Stimulated activated CD4-positive, alpha-beta T cell treated with anti-CD3 and anti-CD28 coated beads, Interleukin-1b, Interleukin-23, amount 100 ng/mL, for 4 hours (primary cell): ENCODE measurements around the gene DIRAS3.
"Not testable (repeated sequence)": the region's sequence is repeated elsewhere in the genome, so short reads cannot be mapped to it uniquely, and the experiment has no call there.

ENCODE experiments used
- DNase-seq, 2 donors: peaks; one replicate each; pipeline ENCODE4 v3.0.0-alpha.2; 2020; ENCODE audit warnings: low read depth in 2 of 2

Gene DIRAS3, protein sequence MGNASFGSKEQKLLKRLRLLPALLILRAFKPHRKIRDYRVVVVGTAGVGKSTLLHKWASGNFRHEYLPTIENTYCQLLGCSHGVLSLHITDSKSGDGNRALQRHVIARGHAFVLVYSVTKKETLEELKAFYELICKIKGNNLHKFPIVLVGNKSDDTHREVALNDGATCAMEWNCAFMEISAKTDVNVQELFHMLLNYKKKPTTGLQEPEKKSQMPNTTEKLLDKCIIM

DNA sequence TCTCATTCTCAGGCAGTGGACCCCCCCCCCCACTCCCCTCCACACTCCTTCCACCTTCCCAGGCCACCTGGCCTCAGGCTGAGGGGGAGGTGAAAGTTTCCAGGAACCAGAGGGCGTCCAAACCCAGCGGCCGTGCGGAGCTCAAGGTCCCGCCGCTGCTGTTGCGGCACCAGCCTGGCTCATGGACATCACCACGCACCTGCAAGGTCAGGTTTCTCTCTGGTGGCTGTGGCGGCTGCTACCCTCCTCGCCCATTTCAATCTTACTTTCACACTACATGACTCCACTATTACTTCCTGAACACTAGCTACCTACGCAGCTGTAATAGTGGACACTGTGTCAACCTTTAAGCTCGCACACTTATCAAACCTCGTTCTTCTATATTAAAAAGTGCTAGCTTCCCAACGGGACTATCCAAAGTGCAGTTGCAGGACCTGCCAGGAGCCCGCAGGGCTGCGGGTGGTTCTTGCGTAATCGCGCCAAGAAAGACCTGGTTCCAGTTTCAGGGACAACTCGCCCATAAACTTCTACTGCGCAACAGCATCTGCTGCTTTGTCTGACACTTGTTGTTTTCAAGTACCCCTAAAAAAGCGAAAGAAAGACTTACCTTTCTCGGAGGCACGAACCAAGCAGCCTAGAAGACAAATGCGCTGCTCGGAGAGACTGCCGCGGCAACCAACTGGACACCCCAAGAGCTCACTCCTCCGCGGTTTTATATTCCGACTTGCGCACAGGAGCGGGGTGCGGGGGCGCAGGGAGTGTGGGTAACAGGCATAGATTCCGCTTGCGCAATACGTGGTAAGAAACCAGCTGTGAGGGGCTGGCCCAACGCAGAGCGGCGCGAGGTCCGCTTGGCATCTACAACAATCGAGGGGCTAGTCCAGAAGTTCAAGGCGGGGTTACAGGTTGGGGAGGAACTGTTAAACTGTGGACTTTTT, at the start of gene DIRAS3:
DIRAS3 (minus strand) TSS at position 687 of the 938 bp plus-strand sequence. CDS start 3,330 bp downstream, outside the sequence.
- no peak for DNase-seq

DNA sequence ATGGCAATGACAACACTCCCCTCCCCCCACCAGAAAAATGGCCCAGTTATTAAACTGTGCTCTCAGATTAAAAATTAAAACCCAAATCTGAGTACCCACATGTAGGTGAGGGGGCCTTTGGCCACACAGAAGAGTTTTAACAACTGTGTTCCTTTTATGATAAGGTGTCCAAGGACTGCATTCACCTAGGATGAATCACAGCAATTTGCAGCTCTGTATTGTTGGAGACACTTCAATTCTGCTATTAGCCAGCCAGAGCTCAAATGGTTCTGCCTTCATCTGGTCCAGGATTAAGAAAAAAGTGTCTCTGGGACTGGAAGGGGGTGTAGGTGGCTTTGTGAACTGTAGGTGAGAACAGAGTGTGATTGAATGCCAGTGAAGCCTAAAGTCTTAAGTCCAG, 43.3 kb upstream of the DIRAS3 start:
- no peak for DNase-seq

GRCh38 chr1:68087184-68087583, 36.8 kb upstream of the DIRAS3 start:
- no peak for DNase-seq

GRCh38 chr1:68085752-68086151, 35.3 kb upstream of the DIRAS3 start:
- no peak for DNase-seq

GRCh38 chr1:68083686-68084085, 33.3 kb upstream of the DIRAS3 start:
- DNase-seq: no peak

- no peak for DNase-seq
These were observed 31.4 kb upstream of the DIRAS3 start for GRCh38 chr1:68081775-68082283.

- no peak for DNase-seq
These were observed 28.2 kb upstream of the DIRAS3 start for GRCh38 chr1:68078647-68079046.

- DNase-seq: no peak
These were observed 24.0 kb upstream of the DIRAS3 start for GRCh38 chr1:68074472-68074871.

DNA sequence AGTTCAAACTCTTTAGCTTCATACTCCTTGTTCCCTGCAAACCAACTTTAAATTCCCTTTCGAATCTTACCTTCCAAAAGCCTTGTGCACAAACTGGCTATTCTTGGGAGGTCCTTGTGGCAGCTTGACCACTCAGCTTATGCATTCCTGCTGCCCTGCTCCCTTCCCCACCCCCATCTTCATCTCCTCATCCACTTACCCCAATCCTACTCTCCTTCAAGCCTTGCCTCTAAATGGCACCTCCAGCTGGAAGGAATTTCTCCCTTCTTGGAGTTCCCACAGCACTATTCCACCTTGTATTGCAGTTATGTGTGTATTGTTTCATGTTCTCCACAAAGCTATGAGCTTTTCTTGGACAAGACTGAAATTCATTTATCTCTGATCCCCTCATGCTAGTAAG, 15.3 kb upstream of the DIRAS3 start:
- no peak for DNase-seq

GRCh38 chr1:68058053-68058452, 7.6 kb upstream of the DIRAS3 start:
- not testable (repeated sequence) for DNase-seq

DNA sequence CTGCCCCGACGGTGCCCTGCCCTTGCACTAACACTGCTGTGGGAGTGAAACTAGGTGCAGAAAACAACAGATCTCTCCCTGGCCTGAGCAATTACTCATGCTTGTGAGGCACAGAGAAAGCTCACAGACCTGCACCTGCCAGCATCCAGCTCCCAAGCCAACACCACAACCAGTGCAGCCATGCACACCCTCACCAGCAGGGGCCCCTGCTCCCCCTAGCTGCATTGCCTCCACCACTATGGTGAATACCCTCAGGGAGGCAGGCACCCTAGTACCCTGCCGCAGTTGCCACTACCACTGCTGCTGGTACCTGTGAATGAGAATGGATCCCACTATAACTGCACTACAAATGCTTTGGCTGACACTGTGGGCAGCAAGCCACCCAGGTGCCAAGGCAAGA, 7.1 kb upstream of the DIRAS3 start:
- DNase-seq: no peak

GRCh38 chr1:68057050-68057449, 6.6 kb upstream of the DIRAS3 start:
- DNase-seq: no peak

GRCh38 chr1:68051475-68051874, 1.0 kb upstream of the DIRAS3 start:
- no peak for DNase-seq

DNA sequence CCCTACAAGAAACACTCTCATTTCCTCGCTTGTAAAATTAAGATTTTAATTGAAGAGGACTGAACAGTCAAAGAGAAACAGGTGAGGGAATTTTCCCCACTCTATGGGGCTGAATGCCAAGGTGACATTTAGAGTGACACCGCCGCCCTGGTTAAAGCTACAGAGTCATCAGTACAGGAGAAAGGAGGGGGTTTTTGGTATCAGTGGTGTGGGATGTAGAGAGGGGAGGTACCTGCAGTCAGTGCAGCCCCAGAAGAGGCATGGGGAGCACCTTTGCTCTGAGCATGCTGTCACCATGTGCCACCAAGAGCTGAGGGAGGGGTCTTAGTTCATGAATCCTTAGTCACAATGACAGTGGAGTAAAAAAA, 2.8 kb downstream of the DIRAS3 start:
- no peak for DNase-seq

DNA sequence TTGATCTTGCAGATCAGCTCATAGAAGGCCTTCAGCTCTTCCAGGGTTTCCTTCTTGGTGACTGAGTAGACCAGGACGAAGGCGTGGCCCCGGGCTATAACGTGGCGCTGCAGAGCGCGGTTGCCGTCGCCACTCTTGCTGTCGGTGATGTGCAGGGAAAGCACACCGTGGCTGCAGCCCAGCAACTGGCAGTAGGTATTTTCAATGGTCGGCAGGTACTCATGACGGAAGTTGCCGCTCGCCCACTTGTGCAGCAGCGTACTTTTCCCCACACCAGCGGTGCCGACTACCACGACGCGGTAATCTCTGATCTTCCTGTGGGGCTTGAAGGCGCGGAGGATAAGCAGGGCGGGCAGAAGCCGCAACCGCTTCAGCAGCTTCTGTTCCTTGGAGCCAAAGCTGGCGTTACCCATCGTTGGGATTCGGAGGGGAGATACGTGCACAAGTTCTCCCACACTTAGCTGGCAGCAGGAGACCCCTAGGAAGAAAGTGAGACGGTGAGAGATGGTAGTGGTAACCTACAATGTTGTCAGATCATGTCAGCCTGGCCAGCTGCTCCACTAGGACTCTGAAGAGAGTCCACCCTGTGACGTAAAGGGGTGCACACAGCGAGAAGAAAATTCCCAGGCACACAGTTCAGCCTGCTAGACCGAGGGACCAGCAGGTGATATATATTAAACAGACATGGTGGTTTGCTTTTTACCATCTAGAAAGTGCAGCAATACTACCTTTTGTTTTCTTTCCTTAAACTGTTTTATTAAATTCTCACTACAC, 3.4 kb downstream of the DIRAS3 start:
- no peak for DNase-seq

DNA sequence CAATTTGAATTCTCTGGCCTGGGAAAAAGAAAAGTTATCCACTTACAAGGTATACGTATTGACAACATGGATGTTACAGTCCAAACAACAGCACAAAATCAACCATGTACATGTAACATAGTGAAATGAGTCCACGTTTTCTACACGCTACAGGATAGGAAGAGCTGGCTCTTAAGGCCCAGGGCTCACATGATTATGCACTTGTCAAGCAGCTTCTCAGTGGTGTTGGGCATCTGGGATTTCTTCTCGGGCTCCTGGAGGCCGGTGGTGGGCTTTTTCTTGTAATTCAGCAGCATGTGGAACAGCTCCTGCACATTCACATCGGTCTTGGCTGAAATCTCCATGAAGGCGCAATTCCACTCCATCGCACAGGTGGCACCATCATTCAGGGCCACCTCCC, 4.0 kb downstream of the DIRAS3 start:
- no peak for DNase-seq

- no peak for DNase-seq
These were observed 4.8 kb downstream of the DIRAS3 start for GRCh38 chr1:68045511-68046180.

DNA sequence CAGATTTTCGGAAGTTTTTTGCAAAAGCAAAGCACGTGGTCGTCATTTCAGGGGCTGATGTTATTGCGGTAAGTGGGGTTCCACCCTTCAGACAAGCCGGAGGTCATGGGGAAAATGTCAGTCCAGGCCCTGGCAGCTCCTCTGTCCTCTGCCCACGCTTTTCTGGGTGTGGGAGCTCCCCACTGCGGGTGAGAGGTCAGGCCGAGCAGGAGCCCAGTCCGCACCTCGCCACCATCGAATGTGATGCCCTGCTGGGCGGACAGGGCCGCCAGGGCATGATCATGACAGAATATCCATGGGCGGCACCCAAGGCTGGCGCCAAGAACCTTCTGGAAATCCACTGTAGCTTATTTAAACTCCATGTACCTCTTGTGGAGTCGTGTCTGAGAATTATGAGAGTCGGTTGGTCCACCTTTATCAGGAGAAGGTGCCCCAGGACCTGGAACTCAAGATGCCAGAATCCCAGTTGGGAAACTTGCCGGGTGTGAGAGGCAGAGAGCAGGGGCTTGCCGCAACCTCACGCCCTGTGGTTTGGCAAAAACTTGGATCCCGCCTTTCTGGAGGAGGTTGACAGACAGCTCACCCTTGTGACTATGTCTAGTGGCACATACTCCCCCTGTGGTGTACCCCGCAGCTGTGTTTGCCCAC, 6.9 kb downstream of the DIRAS3 start:
- DNase-seq: no peak

DNA sequence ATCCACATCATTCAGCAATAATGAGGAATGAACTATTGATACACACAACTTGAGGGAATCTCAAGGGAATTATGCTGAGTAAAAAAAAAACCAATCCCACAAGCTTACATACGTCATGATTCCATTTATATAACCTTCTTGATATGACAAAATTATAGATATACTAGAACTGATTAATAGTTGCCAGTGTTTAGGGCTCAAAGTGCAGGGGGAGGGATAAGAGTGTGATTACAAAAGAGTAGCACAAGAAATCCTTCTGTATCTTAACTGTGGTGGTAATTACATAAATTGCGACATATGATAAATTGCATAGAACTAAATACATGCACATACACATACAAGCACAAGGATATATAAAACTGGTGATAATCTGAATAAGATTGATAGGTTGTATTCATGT, 13.5 kb downstream of the DIRAS3 start:
- no peak for DNase-seq

DNA sequence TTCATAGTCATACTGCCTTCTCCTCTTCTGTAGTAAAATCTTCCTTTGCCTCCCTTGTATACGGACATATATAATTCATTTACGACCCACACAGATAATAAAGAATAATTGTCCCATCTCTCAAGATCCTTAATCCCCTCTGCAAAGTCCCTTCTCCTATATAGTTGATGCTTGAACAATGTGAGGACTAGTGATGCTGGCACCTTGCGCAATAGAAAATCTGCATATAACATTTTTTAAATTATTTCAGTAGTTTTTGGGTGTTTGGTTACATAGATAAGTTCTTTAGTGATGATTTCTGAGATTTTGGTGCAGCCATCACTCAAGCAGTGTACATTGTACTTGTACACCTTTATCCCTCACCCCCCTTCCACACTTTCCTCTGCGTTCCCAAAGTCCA, 21.0 kb downstream of the DIRAS3 start:
- DNase-seq: no peak

GRCh38 chr1:68028566-68028965, 21.9 kb downstream of the DIRAS3 start:
- no peak for DNase-seq
